HEK293 (cell line): ENCODE results near the gene GMEB2.

ENCODE experiments used
- AEBP2 ChIP-seq: fragments of 450-650 bp; formaldehyde crosslinking; IDR thresholded peaks from 2 replicates; pipeline ENCODE4 v1.5.1; 2016; ENCODE audit warnings: missing biosample characterization, missing genetic modification characterization, borderline replicate concordance
- BCL11A ChIP-seq: fragments of 450-650 bp; formaldehyde crosslinking; IDR thresholded peaks from 2 replicates; pipeline ENCODE4 v1.5.1; 2016; ENCODE audit warnings: low read depth, missing biosample characterization, missing genetic modification characterization
- GLIS2 ChIP-seq: fragments of 450-650 bp; formaldehyde crosslinking; IDR thresholded peaks from 2 replicates; pipeline ENCODE4 v1.5.1; 2016; ENCODE audit warnings: missing biosample characterization, missing genetic modification characterization
- HOXA7 ChIP-seq: sonication (generic); formaldehyde crosslinking; IDR thresholded peaks from 2 replicates; pipeline ENCODE4 v1.8.1; 2022; ENCODE audit warnings: missing genetic modification reagents, borderline replicate concordance
- HOXC10 ChIP-seq: sonication (generic); formaldehyde crosslinking; IDR thresholded peaks from 2 replicates; pipeline ENCODE4 v1.8.1; 2023; ENCODE audit warnings: mild to moderate bottlenecking, missing genetic modification reagents
- MEIS1 ChIP-seq: sonication (generic); formaldehyde crosslinking; IDR thresholded peaks from 2 replicates; pipeline ENCODE4 v1.8.1; 2022; ENCODE audit warnings: missing genetic modification reagents, mild to moderate bottlenecking, borderline replicate concordance
- OVOL3 ChIP-seq: fragments of 450-650 bp; formaldehyde crosslinking; IDR thresholded peaks from 2 replicates; pipeline ENCODE4 v1.5.1; 2016; ENCODE audit warnings: missing biosample characterization, missing genetic modification characterization
- PBX3 ChIP-seq: sonication (generic); formaldehyde crosslinking; IDR thresholded peaks from 2 replicates; pipeline ENCODE4 v1.8.1; 2022; ENCODE audit warnings: mild to moderate bottlenecking, moderate library complexity, missing genetic modification reagents
- REPIN1 ChIP-seq: fragments of 450-650 bp; formaldehyde crosslinking; IDR thresholded peaks from 2 replicates; pipeline ENCODE4 v1.5.1; 2017; ENCODE audit warnings: missing biosample characterization, missing genetic modification characterization, low read depth
- SCRT1 ChIP-seq: fragments of 450-650 bp; formaldehyde crosslinking; IDR thresholded peaks from 2 replicates; pipeline ENCODE4 v1.5.1; 2016; ENCODE audit warnings: missing biosample characterization, missing genetic modification characterization, borderline replicate concordance
- SP7 ChIP-seq: fragments of 450-650 bp; formaldehyde crosslinking; IDR thresholded peaks from 2 replicates; pipeline ENCODE4 v1.5.1; 2016; ENCODE audit warnings: missing biosample characterization, missing genetic modification characterization
- ZBTB49 ChIP-seq: fragments of 450-650 bp; formaldehyde crosslinking; IDR thresholded peaks from 2 replicates; pipeline ENCODE4 v1.5.1; 2016; ENCODE audit warnings: missing biosample characterization, missing genetic modification characterization, low read depth
- ZFP3 ChIP-seq: fragments of 450-650 bp; formaldehyde crosslinking; IDR thresholded peaks from 2 replicates; pipeline ENCODE4 v1.5.1; 2016; ENCODE audit warnings: low read depth, missing biosample characterization, missing genetic modification characterization
- ZIC2 ChIP-seq: fragments of 450-650 bp; formaldehyde crosslinking; IDR thresholded peaks from 2 replicates; pipeline ENCODE4 v1.5.1; 2016; ENCODE audit warnings: missing biosample characterization, missing genetic modification characterization
- ZNF132 ChIP-seq: fragments of 450-650 bp; formaldehyde crosslinking; IDR thresholded peaks from 2 replicates; pipeline ENCODE4 v1.5.1; 2017; ENCODE audit warnings: missing biosample characterization, missing genetic modification characterization, borderline replicate concordance
- ZNF138 ChIP-seq: fragments of 450-650 bp; formaldehyde crosslinking; IDR thresholded peaks from 2 replicates; pipeline ENCODE4 v1.5.1; 2016; ENCODE audit warnings: missing biosample characterization, missing genetic modification characterization, borderline replicate concordance
- ZNF140 ChIP-seq: fragments of 450-650 bp; formaldehyde crosslinking; IDR thresholded peaks from 2 replicates; pipeline ENCODE4 v1.5.1; 2016; ENCODE audit warnings: missing biosample characterization, missing genetic modification characterization
- ZNF184 ChIP-seq: fragments of 450-650 bp; IDR thresholded peaks from 2 replicates; pipeline ENCODE4 v1.5.1; 2018; ENCODE audit warnings: missing biosample characterization, mild to moderate bottlenecking, missing genetic modification characterization
- ZNF223 ChIP-seq: fragments of 450-650 bp; formaldehyde crosslinking; IDR thresholded peaks from 2 replicates; pipeline ENCODE4 v1.5.1; 2016; ENCODE audit warnings: missing biosample characterization, missing genetic modification characterization
- ZNF248 ChIP-seq: fragments of 450-650 bp; formaldehyde crosslinking; IDR thresholded peaks from 2 replicates; pipeline ENCODE4 v1.5.1; 2017; ENCODE audit warnings: missing biosample characterization, missing genetic modification characterization
- ZNF341 ChIP-seq: fragments of 450-650 bp; formaldehyde crosslinking; IDR thresholded peaks from 2 replicates; pipeline ENCODE4; 2016; ENCODE audit warnings: low read depth, missing biosample characterization, missing genetic modification characterization
- ZNF366 ChIP-seq: fragments of 450-650 bp; formaldehyde crosslinking; conservative IDR thresholded peaks from 2 replicates; pipeline ENCODE4 v1.5.1; 2016; ENCODE audit warnings: missing biosample characterization, missing genetic modification characterization
- ZNF510 ChIP-seq: fragments of 450-650 bp; formaldehyde crosslinking; IDR thresholded peaks from 2 replicates; pipeline ENCODE4 v1.5.1; 2018; ENCODE audit warnings: mild to moderate bottlenecking, missing genetic modification characterization, missing biosample characterization; ENCODE audit not compliant: insufficient replicate concordance
- ZNF549 ChIP-seq: fragments of 450-650 bp; IDR thresholded peaks from 2 replicates; pipeline ENCODE4 v1.5.1; 2018; ENCODE audit warnings: missing biosample characterization, missing genetic modification characterization, mild to moderate bottlenecking, inconsistent platforms, moderate library complexity
- ZNF561 ChIP-seq: fragments of 450-650 bp; IDR thresholded peaks from 2 replicates; pipeline ENCODE4 v1.5.1; 2018; ENCODE audit warnings: missing biosample characterization, missing genetic modification characterization, borderline replicate concordance
- ZNF596 ChIP-seq: fragments of 450-650 bp; IDR thresholded peaks from 2 replicates; pipeline ENCODE4 v1.5.0; 2018; ENCODE audit warnings: missing biosample characterization, mild to moderate bottlenecking, missing genetic modification characterization, moderate library complexity
- ZNF645 ChIP-seq: fragments of 450-650 bp; formaldehyde crosslinking; IDR thresholded peaks from 2 replicates; pipeline ENCODE4; 2016; ENCODE audit warnings: missing biosample characterization, missing genetic modification characterization
- ZNF658 ChIP-seq: fragments of 450-650 bp; formaldehyde crosslinking; IDR thresholded peaks from 2 replicates; pipeline ENCODE4; 2016; ENCODE audit warnings: missing biosample characterization, missing genetic modification characterization
- ZNF670 ChIP-seq: fragments of 450-650 bp; formaldehyde crosslinking; IDR thresholded peaks from 2 replicates; pipeline ENCODE4 v1.5.1; 2016; ENCODE audit warnings: missing biosample characterization, missing genetic modification characterization, low read depth
- ZNF76 ChIP-seq: fragments of 450-650 bp; formaldehyde crosslinking; IDR thresholded peaks from 2 replicates; pipeline ENCODE4; 2016; ENCODE audit warnings: low read depth, missing biosample characterization, missing genetic modification characterization, borderline replicate concordance
- ZNF768 ChIP-seq: fragments of 450-650 bp; formaldehyde crosslinking; IDR thresholded peaks from 2 replicates; pipeline ENCODE4 v1.5.1; 2018; ENCODE audit warnings: missing biosample characterization, mild to moderate bottlenecking, missing genetic modification characterization
- TF ChIP-seq, protein P1 (sequence below): fragments of 450-650 bp; formaldehyde crosslinking; IDR thresholded peaks from 2 replicates; pipeline ENCODE4 v1.5.1; 2017; ENCODE audit warnings: missing biosample characterization, mild to moderate bottlenecking, missing genetic modification characterization, moderate library complexity
- TF ChIP-seq, protein P2 (sequence below): fragments of 450-650 bp; formaldehyde crosslinking; IDR thresholded peaks from 2 replicates; pipeline ENCODE4 v1.5.1; 2016; ENCODE audit warnings: missing biosample characterization, missing genetic modification characterization

The GMEB2 gene

DNA sequence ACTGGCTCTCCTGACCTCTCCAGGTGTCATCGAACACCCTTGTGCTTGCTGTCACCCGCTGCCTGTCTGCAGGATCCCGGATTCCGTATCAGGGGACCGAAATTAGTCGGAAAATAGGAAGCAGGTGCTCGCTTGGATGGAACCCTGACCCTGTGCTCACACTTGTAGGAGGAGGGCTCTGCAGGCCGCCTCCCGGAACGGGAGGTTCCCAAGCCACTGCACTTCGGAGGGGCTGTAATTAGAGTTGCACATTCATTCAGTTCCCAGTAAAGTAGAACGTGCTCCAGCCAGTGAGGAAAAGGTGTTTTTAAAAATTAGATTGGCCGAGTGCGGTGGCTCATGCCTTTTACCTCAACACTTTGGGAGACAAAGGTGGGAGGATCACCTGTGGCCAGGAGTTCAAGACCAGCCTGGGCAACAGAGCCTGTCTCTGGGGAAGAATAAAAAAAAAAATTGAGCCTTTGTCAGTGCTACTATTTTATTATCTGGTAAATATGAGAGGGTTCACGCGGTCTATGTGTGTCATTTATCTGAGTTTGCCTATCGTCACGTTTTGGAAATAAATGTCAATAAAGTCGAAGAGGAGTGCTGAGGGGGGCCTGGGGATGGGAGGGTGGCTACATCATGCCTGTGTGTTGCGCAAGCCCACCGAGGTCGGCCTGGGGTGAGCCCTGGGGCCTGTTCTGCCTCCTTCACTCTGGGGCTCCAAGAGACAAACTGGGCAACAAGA, 1.5 kb upstream of the GMEB2 start (continued):
- peak; percentile 90 for TF ChIP-seq SP7
- TF ChIP-seq BCL11A (tag by site-specific recombination), result no peak
- TF ChIP-seq ZNF138 (tag by site-specific recombination), result no peak
- TF ChIP-seq ZNF596 (tag by site-specific recombination), result peak; percentile 46; the same call in 1 of the 2 replicates
- no peak; the same call in 1 of the 2 replicates for TF ChIP-seq ZNF366 (tag by site-specific recombination)
- no peak for TF ChIP-seq ZNF645 (tag by site-specific recombination)
- TF ChIP-seq ZNF132, result no peak
- TF ChIP-seq AEBP2, result no peak
- no peak for TF ChIP-seq ZNF549
- no peak for TF ChIP-seq ZNF223 (tag by site-specific recombination)
- TF ChIP-seq SCRT1 (tag by site-specific recombination), result peak; percentile 94
- peak; percentile 42; the same call in 1 of the 2 replicates for TF ChIP-seq REPIN1 (tag by site-specific recombination)
- TF ChIP-seq ZFP3, result no peak
- no peak for TF ChIP-seq MEIS1 (CRISPR knock-in tag)
- peak; percentile 65 for TF ChIP-seq ZNF76 (tag by site-specific recombination)
- peak; percentile 98 for TF ChIP-seq ZNF561 (tag by site-specific recombination)
- TF ChIP-seq PBX3 (CRISPR knock-in tag), result no peak
- TF ChIP-seq ZIC2 (tag by site-specific recombination), result peak; percentile 89
- TF ChIP-seq ZNF341 (tag by site-specific recombination), result peak; percentile 32; the same call in 1 of the 2 replicates
- TF ChIP-seq ZNF768 (tag by site-specific recombination), result no peak
- no peak for TF ChIP-seq ZNF248 (tag by site-specific recombination)
- TF ChIP-seq ZNF184 (tag by site-specific recombination), result 0 out of 2 replicates have a peak, but pooled peaks have one; percentile 74
- no peak for TF ChIP-seq ZNF510 (tag by site-specific recombination)
- TF ChIP-seq ZNF140 (tag by site-specific recombination), result no peak
- no peak for TF ChIP-seq GLIS2 (tag by site-specific recombination)
- TF ChIP-seq HOXC10 (CRISPR knock-in tag), result no peak
- TF ChIP-seq ZNF658 (tag by site-specific recombination), result no peak
- TF ChIP-seq, protein P1, sequence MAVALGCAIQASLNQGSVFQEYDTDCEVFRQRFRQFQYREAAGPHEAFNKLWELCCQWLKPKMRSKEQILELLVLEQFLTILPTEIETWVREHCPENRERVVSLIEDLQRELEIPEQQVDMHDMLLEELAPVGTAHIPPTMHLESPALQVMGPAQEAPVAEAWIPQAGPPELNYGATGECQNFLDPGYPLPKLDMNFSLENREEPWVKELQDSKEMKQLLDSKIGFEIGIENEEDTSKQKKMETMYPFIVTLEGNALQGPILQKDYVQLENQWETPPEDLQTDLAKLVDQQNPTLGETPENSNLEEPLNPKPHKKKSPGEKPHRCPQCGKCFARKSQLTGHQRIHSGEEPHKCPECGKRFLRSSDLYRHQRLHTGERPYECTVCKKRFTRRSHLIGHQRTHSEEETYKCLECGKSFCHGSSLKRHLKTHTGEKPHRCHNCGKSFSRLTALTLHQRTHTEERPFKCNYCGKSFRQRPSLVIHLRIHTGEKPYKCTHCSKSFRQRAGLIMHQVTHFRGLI (tag by site-specific recombination), result peak; percentile 66; the same call in 1 of the 2 replicates
- TF ChIP-seq OVOL3 (tag by site-specific recombination), result peak; percentile 64; the same call in 1 of the 2 replicates
- TF ChIP-seq, protein P2, sequence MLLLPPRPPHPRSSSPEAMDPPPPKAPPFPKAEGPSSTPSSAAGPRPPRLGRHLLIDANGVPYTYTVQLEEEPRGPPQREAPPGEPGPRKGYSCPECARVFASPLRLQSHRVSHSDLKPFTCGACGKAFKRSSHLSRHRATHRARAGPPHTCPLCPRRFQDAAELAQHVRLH (tag by site-specific recombination), result peak; percentile 79
- TF ChIP-seq ZNF670 (tag by site-specific recombination), result no peak
- no peak for TF ChIP-seq ZBTB49 (tag by site-specific recombination)
- TF ChIP-seq HOXA7 (CRISPR knock-in tag), result no peak
